ENCODE measurements around the gene TRIM54. TPM values are rescaled to one million over a fixed set of nuclear protein-coding genes. Genes with fewer than 3 reads are reported as not detected.

The TRIM54 gene
- total RNA-seq, 1 experiment from 2014 or later, result 3.3 TPM

- TF ChIP-seq PRDM15 (CRISPR knock-in tag; IDR thresholded peaks at IDR 0.05) (no peak; the same call in 1 of the 2 replicates), ZSCAN18 (CRISPR knock-in tag; IDR thresholded peaks at IDR 0.05) (no peak), ZNF396 (CRISPR knock-in tag; IDR thresholded peaks at IDR 0.05; ENCODE audit: borderline replicate concordance) (no peak), ETV6 (CRISPR knock-in tag; IDR thresholded peaks at IDR 0.05) (no peak), ZNF263 (CRISPR knock-in tag; IDR thresholded peaks at IDR 0.05; ENCODE audit: low read depth) (no peak), ZNF423 (CRISPR knock-in tag; IDR thresholded peaks at IDR 0.05) (peak; percentile 34; the same call in 1 of the 2 replicates), ZNF416 (CRISPR knock-in tag; IDR thresholded peaks at IDR 0.05) (no peak), ZNF425 (CRISPR knock-in tag; conservative IDR thresholded peaks at IDR 0.05) (no peak)
- TF ChIP-seq, protein P1, sequence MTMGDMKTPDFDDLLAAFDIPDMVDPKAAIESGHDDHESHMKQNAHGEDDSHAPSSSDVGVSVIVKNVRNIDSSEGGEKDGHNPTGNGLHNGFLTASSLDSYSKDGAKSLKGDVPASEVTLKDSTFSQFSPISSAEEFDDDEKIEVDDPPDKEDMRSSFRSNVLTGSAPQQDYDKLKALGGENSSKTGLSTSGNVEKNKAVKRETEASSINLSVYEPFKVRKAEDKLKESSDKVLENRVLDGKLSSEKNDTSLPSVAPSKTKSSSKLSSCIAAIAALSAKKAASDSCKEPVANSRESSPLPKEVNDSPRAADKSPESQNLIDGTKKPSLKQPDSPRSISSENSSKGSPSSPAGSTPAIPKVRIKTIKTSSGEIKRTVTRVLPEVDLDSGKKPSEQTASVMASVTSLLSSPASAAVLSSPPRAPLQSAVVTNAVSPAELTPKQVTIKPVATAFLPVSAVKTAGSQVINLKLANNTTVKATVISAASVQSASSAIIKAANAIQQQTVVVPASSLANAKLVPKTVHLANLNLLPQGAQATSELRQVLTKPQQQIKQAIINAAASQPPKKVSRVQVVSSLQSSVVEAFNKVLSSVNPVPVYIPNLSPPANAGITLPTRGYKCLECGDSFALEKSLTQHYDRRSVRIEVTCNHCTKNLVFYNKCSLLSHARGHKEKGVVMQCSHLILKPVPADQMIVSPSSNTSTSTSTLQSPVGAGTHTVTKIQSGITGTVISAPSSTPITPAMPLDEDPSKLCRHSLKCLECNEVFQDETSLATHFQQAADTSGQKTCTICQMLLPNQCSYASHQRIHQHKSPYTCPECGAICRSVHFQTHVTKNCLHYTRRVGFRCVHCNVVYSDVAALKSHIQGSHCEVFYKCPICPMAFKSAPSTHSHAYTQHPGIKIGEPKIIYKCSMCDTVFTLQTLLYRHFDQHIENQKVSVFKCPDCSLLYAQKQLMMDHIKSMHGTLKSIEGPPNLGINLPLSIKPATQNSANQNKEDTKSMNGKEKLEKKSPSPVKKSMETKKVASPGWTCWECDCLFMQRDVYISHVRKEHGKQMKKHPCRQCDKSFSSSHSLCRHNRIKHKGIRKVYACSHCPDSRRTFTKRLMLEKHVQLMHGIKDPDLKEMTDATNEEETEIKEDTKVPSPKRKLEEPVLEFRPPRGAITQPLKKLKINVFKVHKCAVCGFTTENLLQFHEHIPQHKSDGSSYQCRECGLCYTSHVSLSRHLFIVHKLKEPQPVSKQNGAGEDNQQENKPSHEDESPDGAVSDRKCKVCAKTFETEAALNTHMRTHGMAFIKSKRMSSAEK (CRISPR knock-in tag; IDR thresholded peaks at IDR 0.05; ENCODE audit: borderline replicate concordance), result no peak
- TF ChIP-seq, protein P2, sequence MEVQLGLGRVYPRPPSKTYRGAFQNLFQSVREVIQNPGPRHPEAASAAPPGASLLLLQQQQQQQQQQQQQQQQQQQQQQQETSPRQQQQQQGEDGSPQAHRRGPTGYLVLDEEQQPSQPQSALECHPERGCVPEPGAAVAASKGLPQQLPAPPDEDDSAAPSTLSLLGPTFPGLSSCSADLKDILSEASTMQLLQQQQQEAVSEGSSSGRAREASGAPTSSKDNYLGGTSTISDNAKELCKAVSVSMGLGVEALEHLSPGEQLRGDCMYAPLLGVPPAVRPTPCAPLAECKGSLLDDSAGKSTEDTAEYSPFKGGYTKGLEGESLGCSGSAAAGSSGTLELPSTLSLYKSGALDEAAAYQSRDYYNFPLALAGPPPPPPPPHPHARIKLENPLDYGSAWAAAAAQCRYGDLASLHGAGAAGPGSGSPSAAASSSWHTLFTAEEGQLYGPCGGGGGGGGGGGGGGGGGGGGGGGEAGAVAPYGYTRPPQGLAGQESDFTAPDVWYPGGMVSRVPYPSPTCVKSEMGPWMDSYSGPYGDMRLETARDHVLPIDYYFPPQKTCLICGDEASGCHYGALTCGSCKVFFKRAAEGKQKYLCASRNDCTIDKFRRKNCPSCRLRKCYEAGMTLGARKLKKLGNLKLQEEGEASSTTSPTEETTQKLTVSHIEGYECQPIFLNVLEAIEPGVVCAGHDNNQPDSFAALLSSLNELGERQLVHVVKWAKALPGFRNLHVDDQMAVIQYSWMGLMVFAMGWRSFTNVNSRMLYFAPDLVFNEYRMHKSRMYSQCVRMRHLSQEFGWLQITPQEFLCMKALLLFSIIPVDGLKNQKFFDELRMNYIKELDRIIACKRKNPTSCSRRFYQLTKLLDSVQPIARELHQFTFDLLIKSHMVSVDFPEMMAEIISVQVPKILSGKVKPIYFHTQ (CRISPR knock-in tag; IDR thresholded peaks at IDR 0.05), result no peak
Observed at GRCh38 chr2:27249891-27250651, 32.2 kb upstream of the TRIM54 start (continued).
